Measurements from ENCODE around the gene NOLC1.

- TF ChIP-seq SP1 (IDR thresholded peaks at IDR 0.05) (no peak), FOXK2 (IDR thresholded peaks at IDR 0.05) (no peak), HDGF (IDR thresholded peaks at IDR 0.05; ENCODE audit: borderline replicate concordance) (no peak)
Observed at GRCh38 chr10:102159051-102159597, 6.9 kb downstream of the NOLC1 start.
